Psoas muscle (tissue), 8 donors: Measurements from ENCODE around the gene PSMB4. TPM values are rescaled to one million over a fixed set of nuclear protein-coding genes. Genes with fewer than 3 reads are reported as not detected.
"Not testable (repeated sequence)": the region's sequence is repeated elsewhere in the genome, so short reads cannot be mapped to it uniquely, and the experiment has no call there.

ENCODE experiments used
- ATAC-seq, 4 donors: fragments of 200-7000 bp; cut with Tn5 transposase; one replicate each; pipeline ENCODE4 v1.9.1; 2020; ENCODE audit warnings: moderate library complexity in 3 of 4, mild to moderate bottlenecking in 2 of 4
- DNase-seq, 2 donors: peaks; one replicate each; pipeline ENCODE4 v3.0.0-alpha.2; 2020
- H3K27ac ChIP-seq: fragments of 200-600 bp; one replicate; pipeline ENCODE4 v1.8.0; 2022
- H3K27me3 ChIP-seq, 3 donors: fragments of 200-600 bp in 1 of 3; one replicate each; pipeline versions ENCODE4 v1.6.1 to v1.8.0; 2013 to 2022; ENCODE audit warnings: low read length in 2 of 3, mild to moderate bottlenecking in 2 of 3, moderate library complexity in 1 of 3; ENCODE audit not compliant: insufficient read depth in 3 of 3
- H3K36me3 ChIP-seq, 2 donors: fragments of 200-600 bp in 1 of 2; one replicate each; pipeline versions ENCODE4 v1.6.1 to v1.8.0; 2013 to 2022; ENCODE audit warnings: low read depth in 1 of 2, mild to moderate bottlenecking in 1 of 2, moderate library complexity in 1 of 2; ENCODE audit not compliant: insufficient read depth in 1 of 2
- H3K4me1 ChIP-seq: fragments of 200-600 bp; one replicate; pipeline ENCODE4 v1.8.0; 2022
- H3K4me3 ChIP-seq: fragments of 200-600 bp; one replicate; pipeline ENCODE4 v1.8.0; 2022; ENCODE audit warnings: mild to moderate bottlenecking
- H3K9me3 ChIP-seq: fragments of 200-600 bp; one replicate; pipeline ENCODE4 v1.8.0; 2022
- WGBS, 3 donors: extraction: QIAGEN DNeasy Blood & Tissue Kit; methylation state at CpG; one replicate each; pipeline versions ENCODE4 v1.1.6 to v1.1.7; 2013; 5-methylcytosine and 5-hydroxymethylcytosine counted together
- intact Hi-C, 2 donors: fragments of 100-400 bp; cut with DNase I; formaldehyde crosslinking; loops; one replicate each; pipeline versions ENCODE4 v1.11.0 to v1.14.2; 2022
- polyA plus RNA-seq, 3 donors: library from polyadenylated mRNA; stranded (reverse); fragments of 200-250 nt; gene quantifications; one replicate each; pipeline ENCODE4 v1.2.3, GENCODE V29; 2013
- total RNA-seq, 4 donors: library from RNA; stranded (reverse); fragmentation: NEBNext Ultra II Directional in 2 of 4; extraction: Animal tissue kit (Norgen Biotek cat#: 25700) in 2 of 4; gene quantifications; one replicate each; pipeline versions ENCODE4 v1.2.1 to v1.2.4, GENCODE V29; 2021 to 2023
- TF ChIP-seq, protein P1 (sequence below): fragments of 200-600 bp; IDR thresholded peaks from one replicate; pipeline ENCODE4 v1.8.0; 2022; ENCODE audit warnings: antibody characterized with exemption
- donor health status: healthy with polysubstance abuse.
- donor health status: DM: no; HTN: no; CAD: no; lungs with moderate emphysema.
- donor health status: Bipolar disorder and iron deficiency.
- donor health status: healthy.
- donor health status: DM: yes; HTN: yes; CAD: no.
- donor health status: DM: no; HTN: no; CAD: no.
- donor health status: DM: no; HTN: no; CAD: no.
- donor health status: DM: yes; HTN: yes; CAD: no.

The PSMB4 gene
- total and polyA plus RNA-seq, 7 donors: 149 to 521 (median 285) TPM

DNA sequence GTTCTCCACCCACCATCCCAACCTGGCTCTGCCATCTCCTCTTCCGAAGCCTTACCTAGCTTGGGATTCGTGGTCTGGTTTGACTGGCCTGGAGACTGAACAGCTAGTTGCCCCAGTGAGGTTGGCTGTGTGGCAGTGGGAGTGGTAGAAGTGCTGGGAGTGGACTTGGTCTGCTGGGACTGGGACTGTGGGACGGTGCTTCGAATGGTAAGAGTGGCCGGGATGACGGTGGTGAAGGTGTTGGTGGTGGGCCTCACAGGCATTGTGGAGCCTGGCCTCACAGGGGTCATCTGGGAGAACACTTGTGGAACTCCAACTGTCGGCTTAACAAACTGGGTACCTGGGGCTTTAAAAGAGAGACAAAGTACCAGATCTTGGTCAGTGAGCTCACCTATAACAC lies 28.7 kb downstream of the PSMB4 start:
- ATAC-seq: no peak
- intact Hi-C loops: no loop called here
- TF ChIP-seq, protein P1, sequence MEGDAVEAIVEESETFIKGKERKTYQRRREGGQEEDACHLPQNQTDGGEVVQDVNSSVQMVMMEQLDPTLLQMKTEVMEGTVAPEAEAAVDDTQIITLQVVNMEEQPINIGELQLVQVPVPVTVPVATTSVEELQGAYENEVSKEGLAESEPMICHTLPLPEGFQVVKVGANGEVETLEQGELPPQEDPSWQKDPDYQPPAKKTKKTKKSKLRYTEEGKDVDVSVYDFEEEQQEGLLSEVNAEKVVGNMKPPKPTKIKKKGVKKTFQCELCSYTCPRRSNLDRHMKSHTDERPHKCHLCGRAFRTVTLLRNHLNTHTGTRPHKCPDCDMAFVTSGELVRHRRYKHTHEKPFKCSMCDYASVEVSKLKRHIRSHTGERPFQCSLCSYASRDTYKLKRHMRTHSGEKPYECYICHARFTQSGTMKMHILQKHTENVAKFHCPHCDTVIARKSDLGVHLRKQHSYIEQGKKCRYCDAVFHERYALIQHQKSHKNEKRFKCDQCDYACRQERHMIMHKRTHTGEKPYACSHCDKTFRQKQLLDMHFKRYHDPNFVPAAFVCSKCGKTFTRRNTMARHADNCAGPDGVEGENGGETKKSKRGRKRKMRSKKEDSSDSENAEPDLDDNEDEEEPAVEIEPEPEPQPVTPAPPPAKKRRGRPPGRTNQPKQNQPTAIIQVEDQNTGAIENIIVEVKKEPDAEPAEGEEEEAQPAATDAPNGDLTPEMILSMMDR: no peak

DNA sequence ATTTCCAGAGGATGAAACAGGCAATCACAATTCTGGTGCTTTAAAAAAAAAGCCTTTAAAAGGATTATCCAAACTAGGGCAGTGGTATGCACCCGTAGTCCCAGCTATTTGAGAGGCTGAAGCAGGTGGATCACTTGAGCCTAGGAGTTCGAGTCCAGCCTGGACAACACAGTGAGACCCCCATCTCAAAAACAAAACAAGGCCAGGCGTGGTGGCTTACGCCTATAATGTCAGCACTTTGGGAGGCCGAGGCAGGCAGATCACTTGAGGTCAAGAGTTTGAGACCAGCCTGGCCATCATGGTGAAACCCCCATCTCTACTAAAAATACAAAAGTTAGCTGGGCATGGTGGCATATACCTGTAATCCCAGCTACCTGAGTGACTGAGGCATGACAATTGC lies 34.5 kb downstream of the PSMB4 start:
- WGBS, 3 donors: 86 to 92% (median 91%) methylated on average over 5 of the region's 5 CpGs
- intact Hi-C loops: not testable (repeated sequence)

More for the DNA sequence above, 28.7 kb downstream of the PSMB4 start:
- Histone ChIP-seq H3K27me3 (no peaks in the 10 kb centered on the region), H3K27ac (no peak overlapping the region), H3K36me3 (peaks cover 12 to 79% of the 10 kb centered on the region in 2 donors), H3K9me3 (no peaks in the 10 kb centered on the region), H3K4me1 (no peaks in the 10 kb centered on the region), H3K4me3 (no peak overlapping the region)
- WGBS, 3 donors: 97 to 98% (median 97%) methylated on average over 7 of the region's 7 CpGs
- DNase-seq: no peak

DNA sequence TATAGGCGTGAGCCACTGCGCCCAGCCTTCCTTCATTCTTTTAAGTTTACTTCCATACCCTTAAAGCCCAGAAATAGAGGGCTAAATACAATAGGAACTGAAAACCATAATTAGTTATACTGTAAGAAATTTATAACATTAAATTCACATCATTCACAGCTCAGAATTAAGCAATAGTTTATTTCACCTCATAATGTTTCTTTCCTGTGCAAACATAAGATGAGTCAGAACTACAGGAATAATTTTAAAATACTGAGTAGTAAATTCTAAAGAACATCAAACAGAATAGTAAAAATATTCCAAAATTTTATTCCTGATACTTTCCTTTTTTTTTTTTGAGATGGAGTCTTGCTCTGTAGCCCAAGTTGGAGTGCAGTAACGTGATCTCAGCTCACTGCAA lies 35.8 kb downstream of the PSMB4 start:
- H3K36me3 ChIP-seq: peaks cover 0 to 27% of the 10 kb centered on the region in 2 donors
- DNase-seq (no peak), ATAC-seq (peak in 1 of 4 donors; percentile 21)
- peaks cover 30% of the 10 kb centered on the region for H3K4me1 ChIP-seq
- TF ChIP-seq, protein P1: no peak
- no peaks in the 10 kb centered on the region for H3K9me3 ChIP-seq
- no peak overlapping the region for H3K27ac ChIP-seq
- no peaks in the 10 kb centered on the region for H3K27me3 ChIP-seq
- 86 to 92% (median 89%) methylated on average over 3 of the region's 3 CpGs for WGBS, 3 donors
- H3K4me3 ChIP-seq: no peak overlapping the region
- intact Hi-C loops: no loop called here

More for the DNA sequence above, 34.5 kb downstream of the PSMB4 start:
- H3K27me3 ChIP-seq, H3K27ac ChIP-seq, ATAC-seq, DNase-seq, H3K9me3 ChIP-seq, H3K4me3 ChIP-seq: not testable (repeated sequence)
- peaks cover 16% of the 10 kb centered on the region for H3K4me1 ChIP-seq
- peaks cover 0 to 37% of the 10 kb centered on the region in 2 donors for H3K36me3 ChIP-seq

GRCh38 chr1:151436985-151437384 lies 37.6 kb downstream of the PSMB4 start:
- peak in 2 of 4 donors; percentile 18 to 57 for ATAC-seq
- H3K27me3 ChIP-seq: no peaks in the 10 kb centered on the region
- TF ChIP-seq, protein P1: no peak
- H3K4me1 ChIP-seq: peaks cover 36% of the 10 kb centered on the region
- intact Hi-C loops: no loop called here
- H3K4me3 ChIP-seq: no peak overlapping the region
- H3K36me3 ChIP-seq: peaks cover 0 to 37% of the 10 kb centered on the region in 2 donors
- H3K27ac ChIP-seq: no peak overlapping the region
- no peak for DNase-seq
- 56 to 76% (median 59%) methylated on average over 6 of the region's 6 CpGs for WGBS, 3 donors
- no peaks in the 10 kb centered on the region for H3K9me3 ChIP-seq

DNA sequence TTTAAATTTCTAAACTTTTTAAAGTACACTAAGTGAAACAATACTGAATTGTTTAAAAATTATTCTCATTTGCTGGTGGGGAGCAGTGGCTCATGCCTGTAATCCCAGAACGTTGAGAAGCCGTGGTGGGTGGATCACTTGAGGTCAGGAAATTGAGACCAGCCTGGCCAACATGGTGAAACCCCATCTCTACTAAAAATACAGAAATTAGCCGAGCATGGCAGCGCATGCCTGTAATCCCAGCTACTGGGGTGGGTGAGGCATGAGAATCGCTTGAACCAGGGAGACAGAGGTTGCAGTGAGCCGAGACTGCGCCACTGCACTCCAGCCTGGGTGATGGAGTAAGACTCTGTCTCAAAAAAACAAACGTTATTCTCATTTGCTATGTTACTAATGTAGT lies 38.0 kb downstream of the PSMB4 start:
- H3K9me3 ChIP-seq, H3K27ac ChIP-seq, DNase-seq, intact Hi-C loops, H3K4me3 ChIP-seq, H3K27me3 ChIP-seq: not testable (repeated sequence)
- 32 to 50% (median 36%) methylated on average over 8 of the region's 8 CpGs for WGBS, 3 donors
- peaks cover 0 to 37% of the 10 kb centered on the region in 2 donors for H3K36me3 ChIP-seq
- H3K4me1 ChIP-seq: peaks cover 36% of the 10 kb centered on the region
- ATAC-seq: peak in 2 of 4 donors; percentile 18 to 39
